ENCODE results near the gene MAL. TPM values are rescaled to one million over a fixed set of nuclear protein-coding genes. Genes with fewer than 3 reads are reported as not detected.

The MAL gene
- total and polyA plus RNA-seq, 2 of the 8 experiments (the other 6 are each of a cell fraction or from before 2014, with no cell fraction given): not detected

GRCh38 chr2:95031076-95031725, 5.7 kb downstream of the MAL start (continued):
- TF ChIP-seq EZH2 (IDR thresholded peaks at IDR 0.05; ENCODE audit: low read depth, low read length, severe bottlenecking) (no peak), CBX5 (IDR thresholded peaks at IDR 0.05; ENCODE audit: low read depth, low read length) (no peak), YY1 (IDR thresholded peaks at IDR 0.05; ENCODE audit: low read depth, low read length) (no peak), GABPA (IDR thresholded peaks at IDR 0.05; ENCODE audit: borderline replicate concordance, insufficient read depth, low read length) (no peak), SP2 (IDR thresholded peaks at IDR 0.05; ENCODE audit: low read length) (no peak), SUZ12 (IDR thresholded peaks at IDR 0.05; ENCODE audit: low read length) (no peak)

All from H1 (cell line).